OCI-LY7 (cell line): ENCODE measurements around the gene OR51E2. TPM values are rescaled to one million over a fixed set of nuclear protein-coding genes. Genes with fewer than 3 reads are reported as not detected.

Experiments used
- BruUV-seq: library from RNA; stranded (reverse); fragments of 400-500 nt; replicated peaks from 2 replicates; lab custom pipeline; 2021; lab: Mats Ljungman, UMichigan
- CTCF ChIA-PET: fragments of 300-600 bp; sonication (Branson Sonifier 250); formaldehyde crosslinking; loops from one replicate; lab custom pipeline; 2022; ENCODE audit warnings: antibody characterized with exemption; ENCODE audit not compliant: unreplicated experiment; lab: Charles Lee
- POLR2A ChIA-PET: fragments of 300-600 bp; sonication (Branson Sonifier 250); formaldehyde crosslinking; loops from one replicate; lab custom pipeline; 2022; ENCODE audit warnings: antibody characterized with exemption; lab: Charles Lee
- DNase-seq: peaks from one replicate; pipeline ENCODE4 v3.0.0-alpha.2; 2015; ENCODE audit warnings: low spot score
- H2AFZ ChIP-seq: fragments of 200-600 bp; sonication (generic), shearing (Covaris generic); 2 replicates; pipeline ENCODE4 v1.6.1; 2014; ENCODE audit warnings: mild to moderate bottlenecking, antibody characterized with exemption, low read length, moderate library complexity
- H3K27ac ChIP-seq: fragments of 200-600 bp; sonication (generic); 2 replicates; pipeline ENCODE4 v1.5.1; 2014; ENCODE audit warnings: mixed run types, low read depth, mild to moderate bottlenecking, moderate library complexity, low read length, inconsistent platforms; ENCODE audit not compliant: poor library complexity, severe bottlenecking
- H3K36me3 ChIP-seq: fragments of 200-600 bp; sonication (generic); 2 replicates; pipeline ENCODE4 v1.6.1; 2014; ENCODE audit warnings: mild to moderate bottlenecking, antibody characterized with exemption, low read length, moderate library complexity, mixed read lengths; ENCODE audit not compliant: insufficient read depth
- H3K4me1 ChIP-seq: fragments of 200-600 bp; sonication (generic); 2 replicates; pipeline ENCODE4 v1.5.1; 2014; ENCODE audit warnings: mild to moderate bottlenecking, low read length; ENCODE audit not compliant: insufficient read depth, poor library complexity, severe bottlenecking
- H3K4me2 ChIP-seq: fragments of 200-600 bp; sonication (generic); 2 replicates; pipeline ENCODE4 v1.6.1; 2014; ENCODE audit warnings: mild to moderate bottlenecking, low read length
- H3K4me3 ChIP-seq: fragments of 200-600 bp; sonication (generic); 2 replicates; pipeline ENCODE4 v1.5.1; 2014; ENCODE audit warnings: mild to moderate bottlenecking, low read depth, low read length; ENCODE audit not compliant: poor library complexity, severe bottlenecking
- H3K79me2 ChIP-seq: fragments of 200-600 bp; sonication (generic); 2 replicates; pipeline ENCODE4 v1.6.1; 2016; ENCODE audit warnings: low read depth, mild to moderate bottlenecking, low read length, moderate library complexity, mixed read lengths; ENCODE audit not compliant: insufficient read depth
- H3K9me2 ChIP-seq: fragments of 200-600 bp; sonication (generic); 2 replicates; pipeline ENCODE4 v1.6.1; 2016; ENCODE audit warnings: mild to moderate bottlenecking, low read length, mixed read lengths; ENCODE audit not compliant: insufficient read depth
- H3K9me3 ChIP-seq: fragments of 200-600 bp; sonication (generic); 2 replicates; pipeline ENCODE4 v1.6.1; 2014; ENCODE audit warnings: mild to moderate bottlenecking, mixed run types, low read length, mixed read lengths
- H4K20me1 ChIP-seq: fragments of 200-600 bp; sonication (generic); 2 replicates; pipeline ENCODE4 v1.6.1; 2014; ENCODE audit warnings: mild to moderate bottlenecking, antibody characterized with exemption, low read length, moderate library complexity, mixed read lengths; ENCODE audit not compliant: insufficient read depth
- CTCF ChIP-seq: fragments of 200-600 bp; sonication (generic); conservative IDR thresholded peaks from 2 replicates; pipeline ENCODE4 v1.5.1; 2014; ENCODE audit warnings: mild to moderate bottlenecking, antibody characterized with exemption, low read length, moderate library complexity, mixed read lengths
- EZH2phosphoT487 ChIP-seq: fragments of 200-600 bp; sonication (generic); IDR thresholded peaks from 2 replicates; pipeline ENCODE4 v1.6.1; 2018; ENCODE audit warnings: low read depth, borderline replicate concordance, mild to moderate bottlenecking, mixed run types, antibody characterized with exemption, low read length, moderate library complexity, mixed read lengths
- intact Hi-C: fragments of 100-400 bp; cut with micrococcal nuclease; formaldehyde crosslinking; loops from one replicate; pipeline ENCODE4 v1.10.0; 2022; ENCODE audit not compliant: unreplicated experiment
- total RNA-seq, 2 experiments: library from RNA; depleted of rRNA in 1 of 2; stranded (reverse); fragments of >200 nt in 1 of 2; shearing (Covaris generic) in 1 of 2; gene quantifications; 2 replicates each; pipeline ENCODE4 v1.2.3, GENCODE V29; 2014 to 2022

The OR51E2 gene
- total RNA-seq, 2 experiments from 2014 or later, result not detected

GRCh38 chr11:4671741-4672140 lies 25.9 kb downstream of the OR51E2 start:
- H3K36me3 ChIP-seq, result no peaks in the 10 kb centered on the region
- intact Hi-C loops, result no loop called here
- H3K4me1 ChIP-seq, result no peaks in the 10 kb centered on the region
- ChIA-PET CTCF (no interaction called here), POLR2A (no interaction called here)
- TF ChIP-seq CTCF (no peak), EZH2phosphoT487 (no peak)
- H3K9me3 ChIP-seq, result no peaks in the 10 kb centered on the region
- H3K9me2 ChIP-seq, result no peaks in the 10 kb centered on the region
- no peak overlapping the region for H3K27ac ChIP-seq
- no peak for DNase-seq
- no peak overlapping the region for H3K4me2 ChIP-seq
- H2AFZ ChIP-seq, result no peak overlapping the region
- H4K20me1 ChIP-seq, result no peaks in the 10 kb centered on the region
- no peak overlapping the region for H3K4me3 ChIP-seq
- H3K79me2 ChIP-seq, result no peaks in the 10 kb centered on the region
- no TSS peak for BruUV-seq

GRCh38 chr11:4665424-4665823 lies 32.2 kb downstream of the OR51E2 start:
- intact Hi-C loops, result no loop called here
- no peaks in the 10 kb centered on the region for H3K9me2 ChIP-seq
- ChIA-PET POLR2A (interaction anchor here (0.6 kb wide), 1 partner anchor 573 kb away, joined by 5 read pairs; no protein-coding TSS in a partner anchor), CTCF (no interaction called here)
- no peaks in the 10 kb centered on the region for H4K20me1 ChIP-seq
- H3K36me3 ChIP-seq, result no peaks in the 10 kb centered on the region
- H2AFZ ChIP-seq, result no peak overlapping the region
- no peak for DNase-seq
- TF ChIP-seq CTCF (no peak), EZH2phosphoT487 (no peak)
- H3K9me3 ChIP-seq, result no peaks in the 10 kb centered on the region
- H3K79me2 ChIP-seq, result no peaks in the 10 kb centered on the region
- H3K4me3 ChIP-seq, result no peak overlapping the region
- H3K4me2 ChIP-seq, result no peak overlapping the region
- BruUV-seq, result no TSS peak
- H3K27ac ChIP-seq, result no peak overlapping the region
- no peaks in the 10 kb centered on the region for H3K4me1 ChIP-seq

GRCh38 chr11:4664786-4665185 lies 32.9 kb downstream of the OR51E2 start:
- intact Hi-C loops, result no loop called here
- Histone ChIP-seq H3K9me2 (no peaks in the 10 kb centered on the region), H3K9me3 (no peaks in the 10 kb centered on the region), H3K4me1 (no peaks in the 10 kb centered on the region), H2AFZ (no peak overlapping the region), H3K27ac (no peak overlapping the region), H3K4me3 (no peak overlapping the region), H3K4me2 (no peak overlapping the region), H3K79me2 (no peaks in the 10 kb centered on the region), H4K20me1 (no peaks in the 10 kb centered on the region), H3K36me3 (no peaks in the 10 kb centered on the region)
- BruUV-seq, result no TSS peak
- DNase-seq, result no peak
- TF ChIP-seq CTCF (no peak), EZH2phosphoT487 (no peak)
- ChIA-PET CTCF (no interaction called here), POLR2A (interaction anchor here (0.6 kb wide), 1 partner anchor 574 kb away, joined by 5 read pairs; no protein-coding TSS in a partner anchor)
